BLaER1 (cell line): ENCODE data around the gene APPBP2.
A peak's percentile ranks its signal among the peaks of the same experiment; 100 is the strongest.
"Not testable (repeated sequence)": the region's sequence is repeated elsewhere in the genome, so short reads cannot be mapped to it uniquely, and the experiment has no call there.

Source experiments
- H3K27ac ChIP-seq: shearing (Covaris generic); formaldehyde crosslinking; 2 replicates; pipeline ENCODE4 v1.8.1; 2022
- H3K27me3 ChIP-seq: shearing (Covaris generic); formaldehyde crosslinking; 2 replicates; pipeline ENCODE4 v1.8.1; 2022
- H3K36me3 ChIP-seq: shearing (Covaris generic); formaldehyde crosslinking; 2 replicates; pipeline ENCODE4 v1.8.1; 2022
- H3K4me1 ChIP-seq: shearing (Covaris generic); formaldehyde crosslinking; 2 replicates; pipeline ENCODE4 v1.8.1; 2022
- H3K4me2 ChIP-seq: shearing (Covaris generic); formaldehyde crosslinking; 2 replicates; pipeline ENCODE4 v1.8.1; 2022
- H3K4me3 ChIP-seq: shearing (Covaris generic); formaldehyde crosslinking; 2 replicates; pipeline ENCODE4 v1.8.1; 2022
- H3K9ac ChIP-seq: shearing (Covaris generic); formaldehyde crosslinking; 2 replicates; pipeline ENCODE4 v1.8.1; 2022
- H3K9me3 ChIP-seq: shearing (Covaris generic); formaldehyde crosslinking; 2 replicates; pipeline ENCODE4 v1.8.1; 2022
- H4K20me1 ChIP-seq: shearing (Covaris generic); formaldehyde crosslinking; 2 replicates; pipeline ENCODE4 v1.8.1; 2022
- Cebpa-rat ChIP-seq: shearing (Covaris generic); IDR thresholded peaks from 2 replicates; pipeline ENCODE4 v1.8.1; 2022

The APPBP2 gene

GRCh38 chr17:60426596-60426995 is 99.4 kb downstream of the APPBP2 start:
- Histone ChIP-seq H3K9ac (no peak overlapping the region), H3K4me3 (no peak overlapping the region), H3K4me2 (0 out of 2 replicates have a peak overlapping the region, but pooled peaks have one; percentile 22), H3K9me3 (peaks cover 3% of the 10 kb centered on the region; the same call in 1 of the 2 replicates), H3K27me3 (peaks cover 2% of the 10 kb centered on the region; the same call in 1 of the 2 replicates), H3K36me3 (no peaks in the 10 kb centered on the region), H3K27ac (no peak overlapping the region), H3K4me1 (peaks cover 18% of the 10 kb centered on the region), H4K20me1 (no peaks in the 10 kb centered on the region)
- no peak for TF ChIP-seq Cebpa-rat

GRCh38 chr17:60425626-60426025 is 100.4 kb downstream of the APPBP2 start:
- no peak overlapping the region for H3K27ac ChIP-seq
- no peaks in the 10 kb centered on the region for H4K20me1 ChIP-seq
- H3K9ac ChIP-seq = no peak overlapping the region
- H3K4me1 ChIP-seq = peaks cover 26% of the 10 kb centered on the region
- TF ChIP-seq Cebpa-rat = no peak
- H3K36me3 ChIP-seq = no peaks in the 10 kb centered on the region
- H3K4me2 ChIP-seq = no peak overlapping the region
- H3K9me3 ChIP-seq = no peaks in the 10 kb centered on the region
- peaks cover 3% of the 10 kb centered on the region; the same call in 1 of the 2 replicates for H3K27me3 ChIP-seq
- no peak overlapping the region for H3K4me3 ChIP-seq

DNA sequence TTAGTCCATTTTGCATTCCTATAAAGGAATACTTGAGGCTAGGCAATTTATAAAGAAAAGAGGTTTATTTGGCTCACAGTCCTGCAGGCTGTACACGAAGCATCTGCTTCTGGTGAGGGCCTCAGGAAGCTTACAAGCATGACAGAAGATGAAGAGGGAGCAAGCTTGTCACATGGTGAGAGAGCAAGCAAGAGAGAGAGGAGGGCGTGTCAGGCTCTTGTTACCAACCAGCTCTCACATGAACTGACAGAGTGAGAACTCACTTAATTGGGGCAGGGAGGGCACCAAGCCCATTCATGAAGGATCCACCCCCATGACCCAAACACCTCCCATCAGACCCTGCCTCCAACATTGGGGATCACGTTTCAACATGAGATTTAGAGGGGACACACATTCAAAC is 102.2 kb downstream of the APPBP2 start:
- H3K4me2 ChIP-seq = no peak overlapping the region
- no peaks in the 10 kb centered on the region for H4K20me1 ChIP-seq
- no peaks in the 10 kb centered on the region for H3K36me3 ChIP-seq
- no peaks in the 10 kb centered on the region for H3K9me3 ChIP-seq
- no peak for TF ChIP-seq Cebpa-rat
- no peak overlapping the region for H3K4me3 ChIP-seq
- H3K27me3 ChIP-seq = peaks cover 3% of the 10 kb centered on the region; the same call in 1 of the 2 replicates
- H3K4me1 ChIP-seq = peaks cover 33% of the 10 kb centered on the region
- H3K9ac ChIP-seq = no peak overlapping the region
- H3K27ac ChIP-seq = no peak overlapping the region

DNA sequence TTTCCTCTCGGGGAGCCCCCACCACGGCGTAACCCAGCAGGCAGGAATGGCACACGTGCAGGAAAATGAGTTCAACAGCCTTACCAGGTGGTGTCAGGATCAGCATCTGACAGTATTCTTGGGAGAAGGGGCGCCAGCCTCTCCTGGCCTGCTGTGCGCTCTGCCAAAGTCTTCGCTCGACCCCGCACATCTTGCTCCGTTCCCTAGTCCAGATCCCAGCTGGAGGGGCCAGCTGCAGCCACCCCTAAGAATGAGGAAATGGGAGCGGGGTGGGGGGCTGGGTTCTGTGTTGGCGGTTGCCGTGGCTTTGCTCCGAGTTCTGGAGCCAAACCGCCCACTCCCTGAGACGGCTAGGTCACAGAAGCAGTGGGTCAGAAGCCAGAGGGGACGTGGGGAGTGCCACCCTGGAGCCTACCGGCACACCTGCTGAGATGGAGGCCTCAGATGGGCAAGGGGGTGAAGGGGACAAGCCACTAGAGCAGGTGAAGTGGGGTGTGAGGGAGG is 103.8 kb downstream of the APPBP2 start, which contains the start of gene CHCT1:
Gene CHCT1, plus strand, starts transcription at position 328 of the 504 bp plus-strand sequence. Its CDS starts 104 bp downstream, at position 432.
- H3K27ac ChIP-seq = peak within 1 kb of the TSS; percentile 76
- H3K9ac ChIP-seq = peak within 1 kb of the TSS; percentile 76
- TF ChIP-seq Cebpa-rat = no peak
- H3K36me3 ChIP-seq = no peaks in the 10 kb centered on the region
- H3K9me3 ChIP-seq = no peaks in the 10 kb centered on the region
- H3K4me1 ChIP-seq = peaks cover 43% of the 10 kb centered on the region
- H3K4me3 ChIP-seq = peak within 1 kb of the TSS; percentile 64
- no peaks in the 10 kb centered on the region for H4K20me1 ChIP-seq
- peaks cover 3% of the 10 kb centered on the region; the same call in 1 of the 2 replicates for H3K27me3 ChIP-seq
- H3K4me2 ChIP-seq = peak within 1 kb of the TSS; percentile 80

GRCh38 chr17:60421273-60422161 is 104.5 kb downstream of the APPBP2 start:
- peaks cover 3% of the 10 kb centered on the region; the same call in 1 of the 2 replicates for H3K27me3 ChIP-seq
- H3K9me3 ChIP-seq = no peaks in the 10 kb centered on the region
- H3K4me3 ChIP-seq = peak overlapping the region; percentile 64
- no peak for TF ChIP-seq Cebpa-rat
- peak overlapping the region; percentile 80 for H3K4me2 ChIP-seq
- H3K9ac ChIP-seq = peak overlapping the region; percentile 76
- H3K4me1 ChIP-seq = peaks cover 39% of the 10 kb centered on the region
- H4K20me1 ChIP-seq = no peaks in the 10 kb centered on the region
- no peaks in the 10 kb centered on the region for H3K36me3 ChIP-seq
- peak overlapping the region; percentile 76 for H3K27ac ChIP-seq

GRCh38 chr17:60419875-60420274 is 106.2 kb downstream of the APPBP2 start:
- not testable (repeated sequence) for H3K27me3 ChIP-seq, H3K9me3 ChIP-seq, H3K36me3 ChIP-seq, H3K9ac ChIP-seq, H4K20me1 ChIP-seq, H3K4me3 ChIP-seq, H3K27ac ChIP-seq, H3K4me2 ChIP-seq
- H3K4me1 ChIP-seq = peaks cover 32% of the 10 kb centered on the region

DNA sequence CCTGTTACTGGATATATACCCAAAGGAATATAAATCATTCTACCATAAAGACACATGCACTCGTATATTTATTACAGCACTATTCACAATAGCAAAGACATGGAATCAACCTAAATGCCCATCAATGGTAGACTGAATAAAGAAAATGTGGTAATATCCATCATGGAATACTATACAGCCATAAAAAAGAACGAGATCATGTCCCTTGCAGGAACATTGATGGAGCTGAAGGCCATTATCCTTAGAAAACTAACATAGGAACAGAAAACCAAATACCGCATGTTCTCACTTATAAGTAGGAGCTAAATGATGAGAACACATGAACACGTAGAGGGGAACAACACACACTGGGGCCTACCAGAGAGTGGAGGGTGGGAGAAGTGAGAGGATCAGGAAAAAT is 107.0 kb downstream of the APPBP2 start:
- H3K4me2 ChIP-seq = peak overlapping the region; percentile 41
- not testable (repeated sequence) for H3K9me3 ChIP-seq, H3K4me3 ChIP-seq, H3K27ac ChIP-seq, H4K20me1 ChIP-seq, H3K9ac ChIP-seq, H3K36me3 ChIP-seq, H3K27me3 ChIP-seq
- peaks cover 32% of the 10 kb centered on the region for H3K4me1 ChIP-seq

- H3K9me3 ChIP-seq = no peaks in the 10 kb centered on the region
- no peak overlapping the region for H3K27ac ChIP-seq
- no peak overlapping the region for H3K4me3 ChIP-seq
- H3K9ac ChIP-seq = no peak overlapping the region
- no peaks in the 10 kb centered on the region for H3K36me3 ChIP-seq
- H3K4me1 ChIP-seq = peaks cover 23% of the 10 kb centered on the region
- TF ChIP-seq Cebpa-rat = no peak
- no peaks in the 10 kb centered on the region for H4K20me1 ChIP-seq
- peaks cover under 1% of the 10 kb centered on the region; the same call in 1 of the 2 replicates for H3K27me3 ChIP-seq
- H3K4me2 ChIP-seq = no peak overlapping the region
Observed at GRCh38 chr17:60416368-60416925, 109.6 kb downstream of the APPBP2 start.

GRCh38 chr17:60415146-60415545 is 110.9 kb downstream of the APPBP2 start:
- Histone ChIP-seq H3K4me1 (peaks cover 12% of the 10 kb centered on the region), H3K4me2 (no peak overlapping the region), H3K36me3 (no peaks in the 10 kb centered on the region), H3K4me3 (no peak overlapping the region), H3K9ac (no peak overlapping the region), H4K20me1 (no peaks in the 10 kb centered on the region), H3K27me3 (no peaks in the 10 kb centered on the region), H3K9me3 (no peaks in the 10 kb centered on the region), H3K27ac (no peak overlapping the region)
- no peak for TF ChIP-seq Cebpa-rat

- no peak for TF ChIP-seq Cebpa-rat
- H3K9ac ChIP-seq = no peak overlapping the region
- peaks cover 13% of the 10 kb centered on the region; the same call in 1 of the 2 replicates for H3K9me3 ChIP-seq
- no peaks in the 10 kb centered on the region for H3K36me3 ChIP-seq
- H3K4me2 ChIP-seq = no peak overlapping the region
- H4K20me1 ChIP-seq = no peaks in the 10 kb centered on the region
- no peaks in the 10 kb centered on the region for H3K27me3 ChIP-seq
- H3K27ac ChIP-seq = no peak overlapping the region
- no peak overlapping the region for H3K4me3 ChIP-seq
- no peaks in the 10 kb centered on the region for H3K4me1 ChIP-seq
Observed at GRCh38 chr17:60412701-60413100, 113.3 kb downstream of the APPBP2 start.
